IMR-90 (cell line): ENCODE data around the gene AGPAT1. TPM values are rescaled to one million over a fixed set of nuclear protein-coding genes. Genes with fewer than 3 reads are reported as not detected.

Experiments
- ATAC-seq: fragments of 200-7000 bp; cut with Tn5 transposase; 2 replicates; pipeline ENCODE4 v1.9.1; 2020; ENCODE audit warnings: low read depth, mild to moderate bottlenecking, moderate library complexity
- BruUV-seq: library from RNA; stranded (reverse); fragments of 400-500 nt; replicated peaks from 2 replicates; lab custom pipeline; 2021; lab: Mats Ljungman, UMichigan
- CTCF ChIA-PET: fragments of 300-600 bp; formaldehyde crosslinking; extraction: SDS; loops from one replicate; lab custom pipeline; 2021; ENCODE audit warnings: antibody characterized with exemption; lab: Yijun Ruan, JAX
- POLR2A ChIA-PET: fragments of 300-600 bp; sonication (Branson Sonifier 250); formaldehyde crosslinking; loops from one replicate; lab custom pipeline; 2022; ENCODE audit warnings: antibody characterized with exemption; ENCODE audit not compliant: unreplicated experiment; lab: Charles Lee
- DNase-seq: peaks from one replicate; pipeline ENCODE4 v3.0.0; 2013
- H2AFZ ChIP-seq: replicated peaks from 2 replicates; pipeline ENCODE3; 2013; ENCODE audit warnings: low read length, mild to moderate bottlenecking; ENCODE audit not compliant: poor library complexity
- H2AK5ac ChIP-seq: 2 replicates; pipeline ENCODE4 v1.6.1; 2013; ENCODE audit warnings: low read depth, low read length, inconsistent platforms
- H2AK9ac ChIP-seq: replicated peaks from 2 replicates; pipeline ENCODE3; 2013; ENCODE audit warnings: mild to moderate bottlenecking, low read depth, low read length, moderate library complexity; ENCODE audit not compliant: poor library complexity
- H2BK120ac ChIP-seq: 2 replicates; pipeline ENCODE4 v1.6.1; 2013; ENCODE audit warnings: low read depth, low read length, inconsistent platforms
- H2BK15ac ChIP-seq: 3 replicates; pipeline ENCODE4 v1.6.1; 2013; ENCODE audit warnings: low read depth, low read length, inconsistent platforms
- H2BK20ac ChIP-seq: 2 replicates; pipeline ENCODE4 v1.6.1; 2013; ENCODE audit warnings: low read depth, mild to moderate bottlenecking, inconsistent platforms, low read length, moderate library complexity
- H2BK5ac ChIP-seq: 2 replicates; pipeline ENCODE4 v1.6.1; 2013; ENCODE audit warnings: mild to moderate bottlenecking, low read depth, low read length, inconsistent platforms; ENCODE audit not compliant: poor library complexity, severe bottlenecking
- H3K14ac ChIP-seq: replicated peaks from 2 replicates; pipeline ENCODE4 v1.6.1; 2013; ENCODE audit warnings: low read depth, low read length, inconsistent platforms
- H3K18ac ChIP-seq: 2 replicates; pipeline ENCODE4 v1.6.1; 2013; ENCODE audit warnings: low read depth, low read length, control low read depth
- H3K23ac ChIP-seq: 2 replicates; pipeline ENCODE4 v1.6.1; 2013; ENCODE audit warnings: low read depth, low read length, inconsistent platforms
- H3K27ac ChIP-seq: 2 replicates; pipeline ENCODE4 v1.5.1; 2013; ENCODE audit warnings: mild to moderate bottlenecking, control low read depth, low read length; ENCODE audit not compliant: insufficient read depth
- H3K27me3 ChIP-seq: 2 replicates; pipeline ENCODE4 v1.6.1; 2013; ENCODE audit warnings: low read length; ENCODE audit not compliant: control insufficient read depth, insufficient read depth
- H3K36me3 ChIP-seq: 2 replicates; pipeline ENCODE4 v1.6.1; 2013; ENCODE audit warnings: low read length, mixed read lengths; ENCODE audit not compliant: control insufficient read depth, insufficient read depth
- H3K4ac ChIP-seq: 2 replicates; pipeline ENCODE4 v1.6.1; 2013; ENCODE audit warnings: low read depth, low read length, inconsistent platforms
- H3K4me1 ChIP-seq: 2 replicates; pipeline ENCODE4 v1.6.1; 2013; ENCODE audit warnings: low read length, mixed read lengths; ENCODE audit not compliant: control insufficient read depth, insufficient read depth
- H3K4me2 ChIP-seq: 2 replicates; pipeline ENCODE4 v1.6.1; 2013; ENCODE audit warnings: low read depth, mild to moderate bottlenecking, control low read depth, low read length, moderate library complexity
- H3K4me3 ChIP-seq: 2 replicates; pipeline ENCODE4 v1.5.1; 2013; ENCODE audit warnings: low read depth, mild to moderate bottlenecking, control low read depth, low read length, moderate library complexity; ENCODE audit not compliant: insufficient read depth
- H3K56ac ChIP-seq: 2 replicates; pipeline ENCODE4 v1.6.1; 2013; ENCODE audit warnings: low read length, inconsistent platforms; ENCODE audit not compliant: insufficient read depth; ENCODE audit errors: extremely low read depth
- H3K79me1 ChIP-seq, 2 experiments: 2 replicates each; pipeline ENCODE4 v1.6.1; 2013; ENCODE audit warnings: low read length in 2 of 2, inconsistent platforms in 1 of 2, low read depth in 1 of 2
- H3K9ac ChIP-seq: 2 replicates; pipeline ENCODE4 v1.6.1; 2013; ENCODE audit warnings: low read depth, low read length, control low read depth
- H3K9me1 ChIP-seq: 2 replicates; pipeline ENCODE4 v1.6.1; 2013; ENCODE audit warnings: low read length, inconsistent platforms; ENCODE audit not compliant: insufficient read depth
- H3K9me3 ChIP-seq: 2 replicates; pipeline ENCODE4 v1.6.1; 2013; ENCODE audit warnings: low read length; ENCODE audit not compliant: control insufficient read depth, insufficient read depth
- H4K20me1 ChIP-seq: 2 replicates; pipeline ENCODE4 v1.6.1; 2013; ENCODE audit warnings: low read length, inconsistent platforms; ENCODE audit not compliant: insufficient read depth
- H4K5ac ChIP-seq: 2 replicates; pipeline ENCODE4 v1.6.1; 2013; ENCODE audit warnings: mild to moderate bottlenecking, low read depth, low read length, control low read depth
- H4K8ac ChIP-seq, 2 experiments: 2 replicates each; pipeline ENCODE4 v1.6.1; 2013; ENCODE audit warnings: low read depth in 2 of 2, low read length in 2 of 2, control low read depth in 1 of 2, inconsistent platforms in 1 of 2
- H4K91ac ChIP-seq: 2 replicates; pipeline ENCODE4 v1.6.1; 2013; ENCODE audit warnings: low read depth, low read length, inconsistent platforms; ENCODE audit not compliant: insufficient read depth
- BHLHE40 ChIP-seq: fragments of 150-350 bp; IDR thresholded peaks from 2 replicates; pipeline ENCODE4 v1.6.1; 2016; ENCODE audit warnings: mild to moderate bottlenecking, low read depth, low read length
- CHD1 ChIP-seq: IDR thresholded peaks from 2 replicates; pipeline ENCODE4 v1.6.1; 2012; ENCODE audit warnings: low read depth, low read length, improper control_type of control experiment
- CTCF ChIP-seq: conservative IDR thresholded peaks from 2 replicates; pipeline ENCODE4 v1.5.1; 2012; ENCODE audit warnings: mild to moderate bottlenecking, low read depth, low read length, improper control_type of control experiment
- ELK1 ChIP-seq: fragments of 150-350 bp; IDR thresholded peaks from 2 replicates; pipeline ENCODE4 v1.6.1; 2016; ENCODE audit warnings: low read depth, mild to moderate bottlenecking, low read length, moderate library complexity, borderline replicate concordance
- FOS ChIP-seq: fragments of 150-350 bp; IDR thresholded peaks from 2 replicates; pipeline ENCODE4 v1.6.1; 2016; ENCODE audit warnings: low read depth, low read length
- MAZ ChIP-seq: IDR thresholded peaks from 2 replicates; pipeline ENCODE4 v1.6.1; 2012; ENCODE audit warnings: low read depth, mild to moderate bottlenecking, low read length, improper control_type of control experiment, moderate library complexity, borderline replicate concordance
- MXI1 ChIP-seq: IDR thresholded peaks from 2 replicates; pipeline ENCODE4 v1.6.1; 2012; ENCODE audit warnings: low read depth, mild to moderate bottlenecking, low read length, moderate library complexity, borderline replicate concordance
- NFE2L2 ChIP-seq: fragments of 150-350 bp; IDR thresholded peaks from 2 replicates; pipeline ENCODE4 v1.6.1; 2016; ENCODE audit warnings: low read depth, mild to moderate bottlenecking, low read length
- POLR2A ChIP-seq: IDR thresholded peaks from 2 replicates; pipeline ENCODE4 v1.6.1; 2012; ENCODE audit warnings: mild to moderate bottlenecking, low read depth, low read length
- RAD21 ChIP-seq: IDR thresholded peaks from 2 replicates; pipeline ENCODE4 v1.6.1; 2012; ENCODE audit warnings: low read length, improper control_type of control experiment
- RCOR1 ChIP-seq: IDR thresholded peaks from 2 replicates; pipeline ENCODE4 v1.6.1; 2012; ENCODE audit warnings: mild to moderate bottlenecking, low read length, improper control_type of control experiment; ENCODE audit not compliant: insufficient replicate concordance
- RFX5 ChIP-seq: IDR thresholded peaks from 2 replicates; pipeline ENCODE4 v1.8.0; 2012; ENCODE audit warnings: low read depth, mild to moderate bottlenecking, low read length, moderate library complexity
- SMC3 ChIP-seq: fragments of 150-350 bp; IDR thresholded peaks from 2 replicates; pipeline ENCODE4 v1.6.1; 2016; ENCODE audit warnings: low read depth, mild to moderate bottlenecking, antibody characterized with exemption, low read length, moderate library complexity
- WGBS, 2 experiments: methylation state at CpG; one replicate each; pipeline versions ENCODE4 v1.1.5 to v1.1.7; 2013; ENCODE audit warnings: missing lambda C conversion rate in 2 of 2; ENCODE audit not compliant: insufficient read length in 1 of 2; ENCODE audit errors: extremely low coverage in 2 of 2; 5-methylcytosine and 5-hydroxymethylcytosine counted together
- dilution Hi-C: fragments of 300-500 bp; cut with HindIII; formaldehyde crosslinking; loops from one replicate; pipeline ENCODE4 v1.14.3; 2018; ENCODE audit warnings: low sequenced_read_pairs; ENCODE audit not compliant: unreplicated experiment
- in situ Hi-C: fragments of 300-500 bp; cut with MboI; formaldehyde crosslinking; loops from 3 replicates; pipeline ENCODE4 v1.14.3; 2019; ENCODE audit warnings: low sequenced_read_pairs, inconsistent platforms, mixed read lengths
- intact Hi-C: fragments of 100-400 bp; cut with micrococcal nuclease; formaldehyde crosslinking; loops from 2 replicates; pipeline ENCODE4 v1.10.0; 2022
- polyA plus RNA-seq, 3 experiments: library from polyadenylated mRNA; depleted of rRNA; stranded (reverse); fragments of >200 nt; gene quantifications; 2 replicates each; pipeline ENCODE4 v1.2.3, GENCODE V29; 2012; ENCODE audit warnings: low replicate concordance in 1 of 3
- total RNA-seq: library from RNA; depleted of rRNA; stranded (reverse); fragments of >200 nt; gene quantifications from 2 replicates; pipeline ENCODE4 v1.2.3, GENCODE V29; 2012

Gene AGPAT1
- total and polyA plus RNA-seq, 2 of the 4 experiments (the other 2 are of a cell fraction) = 27.2 to 116 TPM

- no peaks in the 10 kb centered on the region for H3K4me1 ChIP-seq
- no peak overlapping the region for H3K9ac ChIP-seq
- no peak overlapping the region for H3K4me2 ChIP-seq
- no peak overlapping the region for H2BK5ac ChIP-seq
- H4K91ac ChIP-seq = no peak overlapping the region
- H2AK5ac ChIP-seq = no peak overlapping the region
- intact Hi-C loops (no loop called here), dilution Hi-C loops (no loop called here), in situ Hi-C loops (loop anchor here (25.0 kb wide), 1 partner anchor 779 kb away; the partner anchor contains the start of genes BRD2 and HLA-DMA)
- no peak overlapping the region for H4K5ac ChIP-seq
- no peak overlapping the region for H3K4me3 ChIP-seq
- TF ChIP-seq ELK1 = no peak
- TF ChIP-seq MXI1 = no peak
- TF ChIP-seq RAD21 = no peak
- no peak for TF ChIP-seq POLR2A
- TF ChIP-seq MAZ = no peak
- TF ChIP-seq BHLHE40 = no peak
- TF ChIP-seq SMC3 = no peak
- no peak for TF ChIP-seq RCOR1
- no peak for TF ChIP-seq FOS
- TF ChIP-seq CTCF = no peak
- TF ChIP-seq NFE2L2 = no peak
- TF ChIP-seq CHD1 = no peak
- TF ChIP-seq RFX5 = no peak
- H2BK120ac ChIP-seq = no peak overlapping the region
- H2BK20ac ChIP-seq = no peak overlapping the region
- H3K79me1 ChIP-seq = peaks cover 17 to 48% of the 10 kb centered on the region in 2 experiments
- WGBS, 2 experiments = 80% methylated on average over 2 of the region's 15 CpGs; no CpG with 5 or more reads in 1 of the 2 experiments
- no peak overlapping the region for H3K56ac ChIP-seq
- no peak for DNase-seq
- no peak for ATAC-seq
- CTCF ChIA-PET = no interaction called here
- no peak overlapping the region for H4K8ac ChIP-seq
- POLR2A ChIA-PET = no interaction called here
- peak overlapping the region; percentile 39 for H2AFZ ChIP-seq
- no TSS peak for BruUV-seq
- H3K9me3 ChIP-seq = no peaks in the 10 kb centered on the region
- no peak overlapping the region for H3K23ac ChIP-seq
- no peaks in the 10 kb centered on the region for H4K20me1 ChIP-seq
- H3K27me3 ChIP-seq = no peaks in the 10 kb centered on the region
- no peak overlapping the region for H2BK15ac ChIP-seq
- H2AK9ac ChIP-seq = peak overlapping the region; percentile 71
- no peak overlapping the region for H3K4ac ChIP-seq
- no peak overlapping the region for H3K18ac ChIP-seq
- H3K9me1 ChIP-seq = peaks cover 15% of the 10 kb centered on the region
- peaks cover 38% of the 10 kb centered on the region for H3K36me3 ChIP-seq
- H3K14ac ChIP-seq = no peak overlapping the region
- H3K27ac ChIP-seq = no peak overlapping the region
Observed at GRCh38 chr6:32183483-32184083, 7.7 kb upstream of the AGPAT1 start.
